ENCODE results near the gene WAC.
"Not testable (repeated sequence)": the region's sequence is repeated elsewhere in the genome, so short reads cannot be mapped to it uniquely, and the experiment has no call there.

Gene WAC

DNA sequence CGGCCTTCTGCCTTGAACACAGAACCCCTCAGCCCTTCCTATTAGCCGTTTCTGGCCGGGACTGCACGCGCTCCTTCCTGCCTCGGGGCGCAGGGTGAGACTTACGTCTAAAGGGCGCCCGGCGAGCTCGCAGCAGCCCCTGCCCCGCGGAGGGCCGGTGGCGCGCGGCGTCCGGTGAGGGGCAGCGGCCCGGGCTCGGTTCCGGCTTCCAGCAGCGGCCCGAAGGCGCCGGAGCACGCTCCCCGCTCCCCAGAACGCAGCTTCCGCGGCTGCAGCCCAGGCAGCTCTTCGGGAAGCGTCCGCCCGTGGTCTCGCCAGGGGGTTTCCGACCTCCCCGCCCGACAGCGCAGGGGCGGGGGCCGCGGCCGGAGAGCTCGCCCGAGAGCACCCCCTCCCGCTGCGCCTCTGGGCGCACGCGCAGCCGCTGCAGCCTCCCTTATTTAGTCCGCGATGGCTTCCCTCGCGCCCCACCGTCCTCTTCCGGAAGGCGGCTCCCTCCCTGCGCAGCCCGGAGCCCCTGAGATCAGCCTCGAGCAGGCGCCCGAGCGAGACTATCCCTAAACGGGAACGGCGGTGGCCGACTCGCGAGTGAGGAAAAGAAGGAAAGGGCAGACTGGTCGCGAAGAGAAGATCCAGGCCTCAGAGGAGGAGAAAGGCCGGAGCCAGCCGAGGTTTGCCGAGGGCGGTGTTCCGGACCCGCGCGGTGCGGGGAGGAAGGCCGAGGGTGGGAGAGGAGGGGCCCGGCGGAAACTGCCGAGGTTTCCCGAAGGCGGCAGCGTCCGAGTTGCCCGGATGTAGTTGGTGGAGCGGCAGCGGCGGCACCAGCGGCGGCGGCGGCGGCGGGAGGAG lies at the start of gene WAC:
WAC (plus strand) TSS at position 782 of the 849 bp plus-strand sequence. CDS start 462 bp downstream, outside the sequence.
- TF ChIP-seq, protein P1, sequence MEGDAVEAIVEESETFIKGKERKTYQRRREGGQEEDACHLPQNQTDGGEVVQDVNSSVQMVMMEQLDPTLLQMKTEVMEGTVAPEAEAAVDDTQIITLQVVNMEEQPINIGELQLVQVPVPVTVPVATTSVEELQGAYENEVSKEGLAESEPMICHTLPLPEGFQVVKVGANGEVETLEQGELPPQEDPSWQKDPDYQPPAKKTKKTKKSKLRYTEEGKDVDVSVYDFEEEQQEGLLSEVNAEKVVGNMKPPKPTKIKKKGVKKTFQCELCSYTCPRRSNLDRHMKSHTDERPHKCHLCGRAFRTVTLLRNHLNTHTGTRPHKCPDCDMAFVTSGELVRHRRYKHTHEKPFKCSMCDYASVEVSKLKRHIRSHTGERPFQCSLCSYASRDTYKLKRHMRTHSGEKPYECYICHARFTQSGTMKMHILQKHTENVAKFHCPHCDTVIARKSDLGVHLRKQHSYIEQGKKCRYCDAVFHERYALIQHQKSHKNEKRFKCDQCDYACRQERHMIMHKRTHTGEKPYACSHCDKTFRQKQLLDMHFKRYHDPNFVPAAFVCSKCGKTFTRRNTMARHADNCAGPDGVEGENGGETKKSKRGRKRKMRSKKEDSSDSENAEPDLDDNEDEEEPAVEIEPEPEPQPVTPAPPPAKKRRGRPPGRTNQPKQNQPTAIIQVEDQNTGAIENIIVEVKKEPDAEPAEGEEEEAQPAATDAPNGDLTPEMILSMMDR (IDR thresholded peaks at IDR 0.05; ENCODE audit: low read length, missing control alignments): no peak
- DNase-seq (ENCODE audit: low read depth): peak; percentile 93
- peak within 1 kb of the TSS; percentile 77 for H3K4me3 ChIP-seq (replicated peaks; ENCODE audit: low read depth, low read length)

GRCh38 chr10:28489206-28489605 lies 43.7 kb upstream of the WAC start:
- TF ChIP-seq, protein P1 (IDR thresholded peaks at IDR 0.05; ENCODE audit: low read length, missing control alignments): no peak
- no peak for DNase-seq (ENCODE audit: low read depth)
- no peak overlapping the region for H3K4me3 ChIP-seq (replicated peaks; ENCODE audit: low read depth, low read length)

- not testable (repeated sequence) for H3K4me3 ChIP-seq (replicated peaks; ENCODE audit: low read depth, low read length); DNase-seq (ENCODE audit: low read depth)
Observed at GRCh38 chr10:28490256-28490865, 42.6 kb upstream of the WAC start.

GRCh38 chr10:28492116-28492920 lies 40.6 kb upstream of the WAC start:
- DNase-seq (ENCODE audit: low read depth): no peak

GRCh38 chr10:28494420-28494819 lies 38.5 kb upstream of the WAC start:
- H3K4me3 ChIP-seq (replicated peaks; ENCODE audit: low read depth, low read length): no peak overlapping the region
- TF ChIP-seq, protein P1 (IDR thresholded peaks at IDR 0.05; ENCODE audit: low read length, missing control alignments): no peak
- no peak for DNase-seq (ENCODE audit: low read depth)

More at GRCh38 chr10:28492116-28492920, 40.6 kb upstream of the WAC start:
- H3K4me3 ChIP-seq (replicated peaks; ENCODE audit: low read depth, low read length): no peak overlapping the region
- TF ChIP-seq, protein P1 (IDR thresholded peaks at IDR 0.05; ENCODE audit: low read length, missing control alignments): no peak

- TF ChIP-seq, protein P1 (IDR thresholded peaks at IDR 0.05; ENCODE audit: low read length, missing control alignments): no peak
- no peak for DNase-seq (ENCODE audit: low read depth)
Observed at GRCh38 chr10:28495084-28495483, 37.8 kb upstream of the WAC start.

GRCh38 chr10:28496017-28496416 lies 36.9 kb upstream of the WAC start:
- DNase-seq (ENCODE audit: low read depth): no peak
- TF ChIP-seq, protein P1 (IDR thresholded peaks at IDR 0.05; ENCODE audit: low read length, missing control alignments): no peak
- H3K4me3 ChIP-seq (replicated peaks; ENCODE audit: low read depth, low read length): no peak overlapping the region

More at GRCh38 chr10:28495084-28495483, 37.8 kb upstream of the WAC start:
- H3K4me3 ChIP-seq (replicated peaks; ENCODE audit: low read depth, low read length): no peak overlapping the region

Measured in fibroblast of pulmonary artery (primary cell).